GM20431 (cell line): Measurements from ENCODE around the gene VSTM5.
"Not testable (repeated sequence)": the region's sequence is repeated elsewhere in the genome, so short reads cannot be mapped to it uniquely, and the experiment has no call there.

Source experiments
- in situ Hi-C: fragments of 300-500 bp; cut with MseI, MboI; formaldehyde crosslinking; loops from one replicate; pipeline ENCODE4 v1.15.0; 2020; ENCODE audit warnings: low sequenced_read_pairs; ENCODE audit not compliant: unreplicated experiment

The VSTM5 gene, protein sequence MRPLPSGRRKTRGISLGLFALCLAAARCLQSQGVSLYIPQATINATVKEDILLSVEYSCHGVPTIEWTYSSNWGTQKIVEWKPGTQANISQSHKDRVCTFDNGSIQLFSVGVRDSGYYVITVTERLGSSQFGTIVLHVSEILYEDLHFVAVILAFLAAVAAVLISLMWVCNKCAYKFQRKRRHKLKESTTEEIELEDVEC

DNA sequence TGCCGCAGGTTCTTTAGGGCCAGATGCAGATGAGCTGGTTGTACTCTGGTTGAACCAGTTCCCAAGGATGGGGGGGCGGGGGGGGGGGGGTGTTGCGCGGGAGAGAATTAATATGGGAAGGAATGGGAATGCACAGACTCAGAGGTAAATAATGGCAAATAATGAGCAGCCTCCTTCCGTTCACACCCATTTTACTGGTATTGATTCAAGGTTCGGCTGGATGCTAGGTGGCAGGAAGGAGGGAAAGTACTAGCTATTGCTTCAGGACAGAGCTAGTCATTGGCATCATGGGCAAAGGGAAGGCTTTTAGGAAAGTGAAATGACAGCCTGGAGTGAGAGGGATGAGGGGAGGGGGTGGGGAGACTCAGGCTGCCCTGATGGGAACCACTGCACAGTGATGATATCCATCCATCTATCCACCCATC, at the start of gene VSTM5:
TSS of gene VSTM5 (minus strand) at position 25 of the 425 bp plus-strand sequence. CDS start 116 bp downstream, outside the sequence.
- in situ Hi-C loops = no loop called here

DNA sequence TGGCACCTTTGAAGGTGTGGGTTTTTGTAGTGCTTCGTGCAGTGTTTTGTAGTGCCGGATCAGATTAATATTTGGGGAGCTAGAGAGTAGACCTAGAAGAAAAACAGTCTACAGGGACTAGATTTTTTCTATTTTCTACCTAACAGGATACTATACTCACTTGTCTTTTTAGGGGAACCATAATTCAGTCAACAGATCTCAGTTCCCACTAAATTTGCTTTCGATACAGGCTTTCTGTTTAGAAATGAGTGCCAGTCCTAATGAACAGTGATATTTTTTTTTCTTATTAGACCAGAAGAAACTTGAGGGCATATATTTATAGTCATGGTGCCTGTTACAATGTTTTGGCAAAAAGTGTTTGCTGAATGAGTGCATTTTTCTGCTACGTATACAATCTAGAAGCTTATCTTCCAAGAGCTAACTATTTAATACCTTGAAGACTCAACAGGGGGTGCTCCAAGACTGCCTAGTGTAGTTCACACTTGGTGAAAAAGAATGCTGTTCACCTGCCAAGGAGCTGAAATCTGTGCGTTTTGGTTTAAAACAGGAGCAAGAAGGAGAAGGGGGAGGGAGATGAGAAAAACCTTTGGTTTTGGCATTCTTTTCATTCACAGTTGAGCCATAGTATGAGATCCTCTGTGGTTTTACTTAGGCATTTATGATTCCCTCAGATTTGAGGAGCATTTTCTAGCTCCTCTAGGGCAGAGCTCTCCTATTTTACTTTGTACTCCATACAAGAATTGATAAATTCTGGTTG, 44.9 kb upstream of the VSTM5 start:
- in situ Hi-C loops = no loop called here

- in situ Hi-C loops = no loop called here
Observed at GRCh38 chr11:93890391-93891051, 40.1 kb upstream of the VSTM5 start.

GRCh38 chr11:93887111-93887510, 36.7 kb upstream of the VSTM5 start:
- in situ Hi-C loops = no loop called here

GRCh38 chr11:93879114-93879513, 28.7 kb upstream of the VSTM5 start:
- in situ Hi-C loops = not testable (repeated sequence)

- in situ Hi-C loops = no loop called here
Observed at GRCh38 chr11:93875637-93876036, 25.2 kb upstream of the VSTM5 start.

GRCh38 chr11:93871526-93871925, 21.1 kb upstream of the VSTM5 start:
- in situ Hi-C loops = no loop called here

GRCh38 chr11:93870616-93871015, 20.2 kb upstream of the VSTM5 start:
- in situ Hi-C loops = no loop called here

DNA sequence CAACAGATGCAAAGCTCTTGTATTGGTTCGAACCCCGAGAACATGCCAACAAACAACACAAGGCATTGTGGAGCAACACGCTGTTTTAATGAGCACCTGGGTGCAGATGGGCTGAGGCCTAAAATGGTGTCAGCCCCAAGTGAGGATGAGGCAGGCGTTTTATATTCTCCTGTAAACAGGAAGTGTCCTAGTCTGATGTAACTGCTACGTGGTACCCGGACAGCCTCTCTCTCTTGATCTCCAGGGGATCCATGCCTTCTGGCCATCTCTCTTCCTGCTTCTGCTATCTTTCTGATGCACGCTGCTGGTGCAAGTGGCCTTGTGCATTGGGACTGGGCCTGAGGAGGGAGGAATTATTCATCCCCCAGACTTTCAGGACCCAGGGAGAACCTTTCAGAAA, 19.4 kb upstream of the VSTM5 start:
- in situ Hi-C loops = no loop called here

DNA sequence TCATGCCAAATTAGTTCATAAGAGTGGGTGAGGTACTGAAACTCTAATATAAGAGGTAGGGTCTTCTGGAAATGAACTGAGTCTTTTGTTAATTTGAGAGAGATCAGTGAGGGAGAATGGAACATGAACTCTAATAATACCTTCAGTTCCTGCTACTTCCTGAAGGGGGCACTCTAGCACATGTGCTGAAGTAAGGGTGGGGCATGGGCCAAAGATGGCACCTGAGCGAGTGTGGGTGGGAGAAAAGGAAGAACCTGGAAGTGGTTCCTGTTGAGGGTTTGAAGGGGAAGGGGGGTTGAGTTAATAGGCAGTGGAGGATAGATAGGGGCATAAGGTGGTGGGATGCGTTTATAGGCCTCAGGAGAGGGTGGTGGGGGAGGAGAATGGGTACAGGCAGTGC, 18.0 kb upstream of the VSTM5 start:
- in situ Hi-C loops = not testable (repeated sequence)

DNA sequence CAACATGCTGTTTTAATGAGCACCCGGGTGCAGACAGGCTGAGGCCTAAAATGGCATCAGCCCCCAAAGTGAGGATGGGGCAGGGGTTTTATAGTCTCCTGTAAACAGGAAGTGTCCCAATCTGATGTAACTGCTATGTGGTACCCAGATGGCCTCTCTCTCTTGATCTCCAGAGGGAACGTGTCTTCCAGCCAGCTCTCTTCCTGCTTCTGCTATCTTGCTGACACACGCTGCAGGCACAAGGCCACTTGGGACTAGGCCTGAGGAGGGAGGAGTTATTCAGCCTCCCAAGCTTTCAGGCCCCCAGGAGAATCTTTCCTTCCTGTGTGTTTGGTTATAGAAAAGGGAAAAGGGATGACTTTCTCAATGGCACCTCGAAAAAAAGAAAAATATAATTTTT, 11.4 kb upstream of the VSTM5 start:
- in situ Hi-C loops = no loop called here

DNA sequence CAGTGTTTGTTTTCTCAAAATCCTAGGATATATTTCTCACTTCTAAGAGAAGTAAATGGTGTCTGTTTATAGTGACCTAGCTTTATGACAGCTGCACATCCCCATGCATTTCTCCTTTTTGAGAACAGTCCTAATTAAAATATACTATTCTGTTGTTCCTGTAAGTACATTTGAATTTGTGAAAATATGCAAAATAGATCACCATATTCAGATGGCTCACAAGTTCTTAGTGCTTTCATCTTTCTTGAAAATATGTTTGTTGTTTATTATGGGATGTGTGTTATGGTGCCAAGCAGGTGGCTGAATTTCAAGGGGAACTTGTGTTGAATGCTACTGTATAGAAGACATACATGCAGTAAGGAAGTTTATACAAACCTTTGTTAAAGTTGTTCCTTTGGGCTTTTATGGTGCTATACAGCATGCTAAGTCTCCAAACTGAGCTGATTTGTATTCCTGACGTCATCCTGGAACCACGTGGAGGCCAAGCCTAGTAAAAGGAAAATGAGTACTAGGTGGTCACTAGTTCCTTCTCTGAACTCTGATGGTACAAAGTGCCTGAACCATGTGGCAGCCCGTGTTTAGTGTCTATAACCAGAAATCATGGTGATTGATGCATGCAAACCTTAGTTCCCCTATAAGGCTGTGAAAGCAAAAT, 7.8 kb upstream of the VSTM5 start:
- in situ Hi-C loops = no loop called here

DNA sequence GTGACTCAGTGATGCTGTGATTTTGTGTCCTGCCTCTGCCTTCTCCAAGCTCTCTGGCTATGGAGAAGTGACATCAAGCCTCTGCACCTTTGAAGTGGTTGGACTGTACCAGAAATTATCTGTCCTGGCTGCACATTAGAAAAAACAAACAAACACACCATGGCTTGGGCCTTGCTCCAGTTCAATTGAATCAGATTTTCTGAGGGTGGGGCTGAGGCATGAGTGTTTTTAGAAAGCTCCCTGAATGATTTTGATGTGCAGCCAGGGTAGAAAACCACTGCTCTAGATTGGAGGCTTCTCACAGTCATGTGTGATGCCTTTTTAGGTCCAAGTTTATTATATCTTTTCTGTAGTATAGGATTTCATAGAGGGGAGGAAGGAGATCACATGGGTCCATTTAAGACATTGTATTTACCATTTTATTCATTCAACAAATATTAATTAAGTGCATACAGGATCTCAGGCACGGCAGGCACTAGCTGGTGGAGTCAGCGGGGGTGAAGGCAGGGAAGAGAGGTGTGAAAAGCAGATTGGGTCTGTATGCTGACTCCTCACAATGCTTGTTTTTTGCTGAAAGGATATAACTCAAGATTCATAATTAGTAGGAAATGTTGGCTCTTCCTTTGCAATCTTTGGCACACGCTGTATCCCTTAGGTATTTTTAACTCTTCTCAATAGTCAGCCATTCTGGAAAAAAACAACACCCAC, 7.1 kb upstream of the VSTM5 start:
- in situ Hi-C loops = no loop called here

DNA sequence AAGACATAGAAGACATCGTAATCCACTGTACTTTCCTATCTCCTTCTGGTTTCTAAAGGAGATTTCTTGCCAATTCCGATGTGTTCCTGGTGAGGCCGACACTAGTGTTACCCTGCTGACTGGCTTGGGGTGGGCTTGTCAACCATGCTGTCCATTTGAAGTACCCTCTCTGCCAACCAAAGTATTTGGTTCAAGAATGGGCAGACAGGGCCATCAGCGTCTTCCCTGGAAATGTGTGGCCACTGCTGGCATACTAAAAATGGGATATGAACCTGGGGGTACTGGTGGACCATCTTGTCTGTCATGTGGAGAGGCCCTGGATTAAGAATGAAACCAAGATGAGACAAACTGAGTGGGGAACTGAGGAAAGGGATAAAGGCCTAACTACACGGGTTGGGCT, 1.8 kb upstream of the VSTM5 start:
- in situ Hi-C loops = no loop called here

DNA sequence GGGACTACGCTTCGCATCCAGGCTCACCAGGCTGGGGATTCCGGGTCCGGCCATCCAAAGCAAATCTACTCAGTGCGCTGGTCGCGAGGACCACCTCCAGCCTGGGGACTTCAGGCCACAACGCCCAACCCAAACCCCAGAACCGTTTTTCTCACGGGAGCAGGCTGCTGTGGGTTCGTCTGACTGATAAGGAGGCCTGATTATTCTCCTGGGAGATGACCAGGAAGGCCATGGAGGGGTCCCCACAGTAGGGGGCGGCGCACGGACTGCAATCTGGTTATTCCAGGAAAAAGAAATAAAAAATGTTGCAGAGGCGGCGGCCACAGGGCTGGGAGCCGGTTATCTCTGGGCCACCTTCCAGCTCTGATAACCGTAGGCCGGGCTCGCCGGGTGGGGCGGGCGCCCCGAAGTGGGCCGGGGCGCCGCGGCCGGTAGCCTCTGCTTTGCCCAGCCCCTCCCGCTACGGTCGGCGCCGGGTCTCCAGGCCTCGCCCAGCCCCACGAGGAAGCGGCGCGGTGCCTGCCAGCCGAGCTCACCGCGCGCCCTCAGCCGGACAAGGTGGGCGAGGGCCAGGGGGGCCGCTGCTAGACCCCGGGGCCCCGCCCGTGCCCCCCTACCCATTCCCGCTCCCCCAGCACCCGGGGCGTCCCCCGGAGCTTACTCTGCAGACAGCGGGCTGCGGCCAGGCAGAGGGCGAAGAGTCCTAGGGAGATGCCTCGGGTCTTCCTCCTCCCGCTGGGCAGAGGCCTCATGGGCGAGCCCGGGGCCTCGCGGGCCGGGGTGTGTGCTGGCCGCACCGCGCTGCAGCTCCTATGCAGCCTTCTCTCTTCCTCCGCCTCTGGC, 446 bp downstream of the VSTM5 start:
- in situ Hi-C loops = no loop called here

DNA sequence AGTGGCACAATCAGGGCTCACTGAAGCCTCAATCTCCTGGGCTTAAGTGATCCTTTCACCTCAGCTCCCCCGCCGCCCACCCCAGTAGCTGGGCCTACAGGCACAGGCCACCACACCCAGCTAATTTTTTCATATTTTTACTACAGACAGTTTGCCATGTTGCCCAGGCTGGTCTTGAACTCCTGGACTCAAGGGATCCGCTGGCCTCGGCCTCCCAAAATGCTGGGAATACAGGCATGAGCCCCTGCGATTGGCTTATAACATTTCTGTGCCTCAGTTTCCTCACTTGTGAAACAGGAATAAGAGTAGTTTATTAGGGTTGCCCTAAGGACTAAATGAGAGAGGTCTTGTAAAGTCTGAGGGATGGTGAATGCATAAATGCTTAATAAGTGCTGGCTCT, 1.2 kb downstream of the VSTM5 start:
- in situ Hi-C loops = no loop called here

GRCh38 chr11:93846411-93846810, 4.0 kb downstream of the VSTM5 start:
- in situ Hi-C loops = no loop called here

DNA sequence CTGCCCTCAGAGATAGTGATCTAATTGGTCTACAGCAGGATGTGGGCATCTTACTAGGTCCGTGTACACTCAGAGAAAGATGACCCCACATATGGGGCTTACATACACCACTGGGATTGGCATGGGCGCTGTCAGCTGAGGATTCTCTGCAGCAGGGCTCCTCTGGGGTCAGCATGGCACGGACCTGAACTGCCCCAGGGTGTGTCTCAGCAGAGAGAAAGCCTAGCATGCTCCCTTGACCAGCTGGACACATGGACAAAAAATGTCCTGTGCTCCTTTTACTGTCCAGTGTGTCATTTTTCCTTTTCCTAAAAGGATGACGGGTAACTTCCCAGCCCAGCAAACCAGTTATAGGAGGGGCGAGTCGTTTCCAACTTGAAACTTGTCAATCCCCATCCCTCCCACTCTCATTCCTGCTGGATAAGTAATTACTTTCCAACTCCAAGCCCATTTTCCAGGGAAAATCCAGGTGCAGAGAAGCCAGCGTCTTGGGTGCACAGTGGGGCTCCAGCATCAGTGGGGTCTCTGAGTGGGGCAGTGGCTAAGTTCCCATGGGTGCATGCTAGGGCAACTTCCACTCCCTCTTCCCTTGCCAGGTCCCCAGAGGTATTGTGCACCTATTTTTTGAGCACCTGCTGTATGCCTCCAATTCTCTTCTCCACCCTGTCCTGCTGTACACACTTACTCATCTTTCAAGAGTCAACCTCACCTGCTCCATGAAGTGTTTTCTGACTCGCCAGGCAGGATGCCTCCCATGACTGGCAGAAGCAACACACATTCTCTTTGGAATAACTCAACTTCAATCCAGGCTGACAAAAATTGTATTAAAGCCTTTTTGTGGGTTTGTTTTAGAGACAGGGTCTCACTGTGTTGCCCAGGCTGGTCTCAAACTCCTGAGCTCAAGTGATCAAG, 5.0 kb downstream of the VSTM5 start:
- in situ Hi-C loops = no loop called here
